Measurements from ENCODE around the gene LRRC49. TPM values are rescaled to one million over a fixed set of nuclear protein-coding genes. Genes with fewer than 3 reads are reported as not detected.

The LRRC49 gene
- total and polyA plus RNA-seq, 10 of the 15 experiments (the other 5 are each of a cell fraction or from before 2014, with no cell fraction given), result 1.4 to 3.7 (median 2.9) TPM

DNA sequence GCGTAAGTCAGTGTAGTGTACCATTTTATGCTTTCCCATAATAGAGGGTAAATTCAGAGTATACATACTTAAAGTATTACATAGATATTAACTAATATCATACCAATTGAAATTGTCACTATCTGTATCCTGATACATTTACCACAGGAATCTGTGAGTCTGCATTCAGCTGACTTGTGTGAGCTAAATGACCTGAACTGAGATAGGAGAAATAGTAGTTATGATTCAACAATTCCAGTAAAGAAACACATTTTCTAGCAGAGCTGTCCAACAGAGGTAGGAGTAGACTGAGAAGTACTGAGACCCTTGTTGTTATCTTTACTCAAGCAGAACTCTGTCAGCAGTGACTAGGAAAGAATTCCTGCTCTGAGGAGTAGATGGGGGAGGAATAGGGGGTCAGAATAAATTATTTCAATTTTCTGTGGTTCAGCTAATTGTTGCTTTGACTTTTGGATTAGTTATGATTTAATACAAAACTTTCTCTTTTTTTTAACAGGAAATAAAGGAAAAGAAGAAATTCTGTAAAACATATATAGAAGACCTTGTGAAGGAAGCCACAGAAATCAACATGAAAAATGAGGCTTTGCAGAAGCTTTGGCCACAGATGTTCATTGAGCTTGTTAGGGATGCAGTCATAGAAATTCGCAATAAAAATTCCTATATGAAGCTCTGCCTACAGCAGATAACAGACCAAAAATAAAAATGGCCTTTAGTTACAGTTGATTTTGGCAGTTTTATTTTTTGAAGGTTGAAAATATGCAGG lies 156.5 kb downstream of the LRRC49 start:
- Histone ChIP-seq H3K36me3 (ENCODE audit: control insufficient read depth in 2 of 2, insufficient read depth in 2 of 2, low read length in 1 of 2) (no peaks in the 10 kb centered on the region), H3K4me3 (no peak overlapping the region), H3K9ac (ENCODE audit: control insufficient read depth, insufficient read depth, low read length) (no peak overlapping the region), H3K4me1 (ENCODE audit: control insufficient read depth, insufficient read depth, low read length) (no peaks in the 10 kb centered on the region), H4K20me1 (ENCODE audit: control insufficient read depth, insufficient read depth) (no peaks in the 10 kb centered on the region), H3K27ac (ENCODE audit: control insufficient read depth, insufficient read depth) (no peak overlapping the region), H3K27me3 (replicated peaks in 1 of 2; ENCODE audit: control insufficient read depth in 2 of 2, insufficient read depth in 2 of 2, low read length in 1 of 2) (no peaks in the 10 kb centered on the region), H3K79me2 (ENCODE audit: control insufficient read depth, insufficient read depth, low read length) (no peaks in the 10 kb centered on the region), H2AFZ (ENCODE audit: control insufficient read depth, low read depth, low read length) (no peak overlapping the region), H3K4me2 (ENCODE audit: control insufficient read depth, insufficient read depth) (no peak overlapping the region), H3K9me3 (replicated peaks; ENCODE audit: control insufficient read depth, insufficient read depth, low read length) (no peaks in the 10 kb centered on the region)
- WGBS (ENCODE audit: insufficient coverage, insufficient replicate concordance, low lambda C conversion rate, missing lambda C conversion rate), result 47% methylated on average over 2 of the region's 2 CpGs
- DNase-seq (ENCODE audit: low read depth, low spot score) (no peak), ATAC-seq (no peak), FAIRE-seq (no peak)
- in situ Hi-C loops (cut with MboI) (no loop called here), intact Hi-C loops (cut with micrococcal nuclease; ENCODE audit: unreplicated experiment) (no loop called here)
- SMC1A ChIA-PET (ENCODE audit: uncharacterized antibody, unreplicated experiment), result no interaction called here
- TF ChIP-seq NFIC (IDR thresholded peaks at IDR 0.05; ENCODE audit: low read depth, low read length), result no peak
- no peak for TF ChIP-seq KLF5 (IDR thresholded peaks at IDR 0.05; ENCODE audit: partially characterized antibody)
- TF ChIP-seq MXI1 (IDR thresholded peaks at IDR 0.05; ENCODE audit: low read depth, low read length), result no peak
- TF ChIP-seq RELA (IDR thresholded peaks at IDR 0.05; ENCODE audit: borderline replicate concordance, partially characterized antibody), result no peak
- TF ChIP-seq, protein P1, sequence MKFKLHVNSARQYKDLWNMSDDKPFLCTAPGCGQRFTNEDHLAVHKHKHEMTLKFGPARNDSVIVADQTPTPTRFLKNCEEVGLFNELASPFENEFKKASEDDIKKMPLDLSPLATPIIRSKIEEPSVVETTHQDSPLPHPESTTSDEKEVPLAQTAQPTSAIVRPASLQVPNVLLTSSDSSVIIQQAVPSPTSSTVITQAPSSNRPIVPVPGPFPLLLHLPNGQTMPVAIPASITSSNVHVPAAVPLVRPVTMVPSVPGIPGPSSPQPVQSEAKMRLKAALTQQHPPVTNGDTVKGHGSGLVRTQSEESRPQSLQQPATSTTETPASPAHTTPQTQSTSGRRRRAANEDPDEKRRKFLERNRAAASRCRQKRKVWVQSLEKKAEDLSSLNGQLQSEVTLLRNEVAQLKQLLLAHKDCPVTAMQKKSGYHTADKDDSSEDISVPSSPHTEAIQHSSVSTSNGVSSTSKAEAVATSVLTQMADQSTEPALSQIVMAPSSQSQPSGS (IDR thresholded peaks at IDR 0.05; ENCODE audit: low read length), result no peak
- TF ChIP-seq ELK1 (IDR thresholded peaks at IDR 0.05; ENCODE audit: low read depth, low read length), result no peak
- POLR2A ChIA-PET, result no interaction called here
- CTCF ChIA-PET, result no interaction called here
- RAD21 ChIA-PET (ENCODE audit: unreplicated experiment), result no interaction called here
- no TSS peak for BruUV-seq (replicated peaks)

Measured in GM12878 (cell line).